PFSK-1 (cell line): ENCODE measurements around the gene ANO10.

Source experiments
- FOXP2 ChIP-seq: optimal IDR thresholded peaks from 2 replicates; pipeline ENCODE3; 2011; ENCODE audit warnings: borderline replicate concordance, control low read depth, inconsistent platforms; ENCODE audit not compliant: insufficient read depth; ENCODE audit errors: extremely low read length, extremely low read depth
- POLR2AphosphoS5 ChIP-seq: IDR thresholded peaks from 2 replicates; pipeline ENCODE4 v1.6.1; 2012; ENCODE audit warnings: low read depth, mild to moderate bottlenecking, control low read depth, low read length, moderate library complexity
- SIN3A ChIP-seq: IDR thresholded peaks from 2 replicates; pipeline ENCODE4 v1.6.1; 2012; ENCODE audit warnings: mild to moderate bottlenecking, low read length, moderate library complexity, borderline replicate concordance; ENCODE audit not compliant: insufficient read depth
- TAF1 ChIP-seq: IDR thresholded peaks from 2 replicates; pipeline ENCODE4 v1.6.1; 2012; ENCODE audit warnings: low read length, control low read depth, borderline replicate concordance; ENCODE audit not compliant: insufficient read depth
- TF ChIP-seq, protein P1 (sequence below), 2 experiments: IDR thresholded peaks; 2 replicates each; pipeline versions ENCODE4 v1.6.1 to v1.8.0; 2011 to 2012; ENCODE audit warnings: low read depth in 2 of 2, low read length in 2 of 2, control low read depth in 1 of 2, inconsistent platforms in 1 of 2, mild to moderate bottlenecking in 1 of 2, moderate library complexity in 1 of 2; ENCODE audit not compliant: insufficient read depth in 1 of 2

The ANO10 gene

DNA sequence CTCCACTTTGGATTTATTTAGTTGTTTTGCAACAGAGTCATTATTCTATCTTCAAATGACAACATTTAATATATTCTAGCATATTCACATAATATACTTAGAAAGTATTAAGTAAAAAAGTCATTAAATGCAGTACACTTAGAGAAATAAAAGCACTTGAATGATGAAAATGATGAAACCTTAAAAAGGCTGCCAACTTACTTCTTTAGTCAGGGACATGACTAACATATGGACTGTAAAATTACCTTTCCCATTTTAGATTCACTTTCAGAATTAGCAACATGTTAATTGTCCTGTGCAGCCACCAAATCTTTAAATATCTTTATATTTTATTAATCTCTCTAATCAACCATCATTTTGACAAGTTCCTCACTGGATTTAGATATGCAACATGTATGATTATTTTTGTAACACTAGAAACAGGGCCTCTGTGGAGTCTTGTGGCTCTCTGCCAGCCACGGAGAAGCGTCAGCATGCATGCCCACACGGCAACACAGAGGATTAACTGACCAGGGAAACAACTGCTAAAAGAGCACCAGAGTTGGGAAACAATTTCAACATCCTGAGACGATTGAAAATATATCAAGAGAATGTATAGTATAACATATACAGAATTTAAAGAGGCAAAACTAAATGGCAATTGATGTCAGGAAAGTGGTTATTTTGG lies 95.7 kb downstream of the ANO10 start:
- no peak for TF ChIP-seq SIN3A
- TF ChIP-seq, protein P1, sequence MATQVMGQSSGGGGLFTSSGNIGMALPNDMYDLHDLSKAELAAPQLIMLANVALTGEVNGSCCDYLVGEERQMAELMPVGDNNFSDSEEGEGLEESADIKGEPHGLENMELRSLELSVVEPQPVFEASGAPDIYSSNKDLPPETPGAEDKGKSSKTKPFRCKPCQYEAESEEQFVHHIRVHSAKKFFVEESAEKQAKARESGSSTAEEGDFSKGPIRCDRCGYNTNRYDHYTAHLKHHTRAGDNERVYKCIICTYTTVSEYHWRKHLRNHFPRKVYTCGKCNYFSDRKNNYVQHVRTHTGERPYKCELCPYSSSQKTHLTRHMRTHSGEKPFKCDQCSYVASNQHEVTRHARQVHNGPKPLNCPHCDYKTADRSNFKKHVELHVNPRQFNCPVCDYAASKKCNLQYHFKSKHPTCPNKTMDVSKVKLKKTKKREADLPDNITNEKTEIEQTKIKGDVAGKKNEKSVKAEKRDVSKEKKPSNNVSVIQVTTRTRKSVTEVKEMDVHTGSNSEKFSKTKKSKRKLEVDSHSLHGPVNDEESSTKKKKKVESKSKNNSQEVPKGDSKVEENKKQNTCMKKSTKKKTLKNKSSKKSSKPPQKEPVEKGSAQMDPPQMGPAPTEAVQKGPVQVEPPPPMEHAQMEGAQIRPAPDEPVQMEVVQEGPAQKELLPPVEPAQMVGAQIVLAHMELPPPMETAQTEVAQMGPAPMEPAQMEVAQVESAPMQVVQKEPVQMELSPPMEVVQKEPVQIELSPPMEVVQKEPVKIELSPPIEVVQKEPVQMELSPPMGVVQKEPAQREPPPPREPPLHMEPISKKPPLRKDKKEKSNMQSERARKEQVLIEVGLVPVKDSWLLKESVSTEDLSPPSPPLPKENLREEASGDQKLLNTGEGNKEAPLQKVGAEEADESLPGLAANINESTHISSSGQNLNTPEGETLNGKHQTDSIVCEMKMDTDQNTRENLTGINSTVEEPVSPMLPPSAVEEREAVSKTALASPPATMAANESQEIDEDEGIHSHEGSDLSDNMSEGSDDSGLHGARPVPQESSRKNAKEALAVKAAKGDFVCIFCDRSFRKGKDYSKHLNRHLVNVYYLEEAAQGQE (IDR thresholded peaks at IDR 0.05; ENCODE audit: insufficient read depth in 1 of 2, low read depth in 2 of 2, low read length in 2 of 2), result no peak
- TF ChIP-seq FOXP2, result no peak
- no peak for TF ChIP-seq POLR2AphosphoS5
- TF ChIP-seq TAF1, result no peak

DNA sequence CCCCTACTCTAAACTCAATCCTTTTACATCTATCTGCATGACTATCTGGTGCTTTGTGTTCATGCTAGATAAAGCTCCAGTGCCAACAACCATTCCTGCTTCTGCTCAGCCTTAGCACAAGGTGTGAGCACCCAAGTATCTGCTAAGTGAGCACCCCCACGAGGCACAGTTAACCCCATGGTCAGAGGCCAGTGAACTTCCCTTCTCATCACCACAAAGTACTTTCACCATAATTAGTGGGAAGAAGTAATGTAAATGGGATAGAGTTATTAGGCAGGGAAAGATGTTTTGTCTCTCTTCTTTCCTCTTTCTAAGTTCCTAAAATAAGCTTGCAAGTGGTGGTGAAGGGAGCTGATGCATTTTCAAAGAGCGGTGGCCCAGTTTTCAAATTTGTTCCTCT lies 96.4 kb downstream of the ANO10 start:
- TF ChIP-seq TAF1, result no peak
- TF ChIP-seq FOXP2, result no peak
- no peak for TF ChIP-seq POLR2AphosphoS5
- TF ChIP-seq, protein P1 (IDR thresholded peaks at IDR 0.05; ENCODE audit: insufficient read depth in 1 of 2, low read depth in 2 of 2, low read length in 2 of 2), result no peak
- TF ChIP-seq SIN3A, result no peak

DNA sequence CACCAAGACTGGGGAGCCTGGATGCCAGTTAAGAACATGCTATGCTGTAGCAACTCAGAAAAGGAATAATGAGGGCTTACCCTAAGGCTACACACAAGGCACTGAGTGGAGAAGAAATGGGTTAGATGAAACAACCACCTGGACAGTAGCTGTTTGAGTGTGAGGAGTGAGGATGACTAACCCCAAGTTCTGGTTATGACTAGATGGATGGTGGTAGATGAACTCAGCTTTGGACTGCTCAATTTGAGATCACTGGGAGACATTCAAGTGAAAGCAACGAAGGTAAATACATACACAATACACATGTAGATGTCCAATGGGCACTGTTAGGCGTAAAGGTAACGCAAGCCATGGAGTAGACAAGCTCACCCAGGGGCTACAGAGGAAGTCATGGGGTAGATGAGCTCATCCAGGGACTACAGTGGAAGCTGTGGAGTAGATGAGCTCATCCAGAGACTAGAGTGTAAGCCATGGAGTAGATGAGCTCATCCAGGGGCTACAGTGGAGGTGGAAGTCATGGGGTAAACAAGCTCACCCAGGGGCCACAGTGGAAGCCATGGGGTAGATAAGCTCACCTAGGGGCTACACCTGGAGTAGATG lies 98.3 kb downstream of the ANO10 start:
- TF ChIP-seq SIN3A, result no peak
- TF ChIP-seq POLR2AphosphoS5, result no peak
- no peak for TF ChIP-seq TAF1
- TF ChIP-seq, protein P1 (IDR thresholded peaks at IDR 0.05; ENCODE audit: insufficient read depth in 1 of 2, low read depth in 2 of 2, low read length in 2 of 2), result no peak
- no peak for TF ChIP-seq FOXP2

DNA sequence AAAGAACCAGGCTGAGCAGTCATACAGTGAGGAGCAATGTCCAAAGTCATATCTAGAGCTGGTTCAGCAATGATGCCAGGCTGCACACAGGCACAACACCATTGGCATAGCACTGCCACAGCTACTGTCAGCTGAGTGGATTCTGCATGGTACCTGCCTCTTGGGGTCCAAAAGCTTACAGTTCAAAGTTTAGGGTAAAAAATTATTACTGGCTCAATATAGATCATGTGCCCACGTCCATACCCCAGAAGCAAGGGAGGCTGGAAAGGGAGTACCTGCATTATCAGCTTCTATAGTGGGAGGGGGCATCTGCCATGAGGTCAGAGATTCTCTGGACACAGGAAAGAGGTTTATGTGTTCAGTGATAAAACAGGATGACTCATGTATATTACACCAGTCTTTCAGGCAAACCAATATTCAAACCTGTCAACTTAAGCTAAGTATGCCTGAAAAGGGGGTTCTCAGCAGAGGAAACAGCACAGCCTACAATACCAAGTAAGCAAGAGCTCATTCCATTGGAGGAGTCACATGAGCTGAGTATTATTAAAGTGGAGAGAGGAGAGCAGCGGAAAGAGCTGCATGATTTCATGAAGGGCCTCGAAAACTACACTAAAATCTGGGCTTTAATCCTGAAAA lies 99.0 kb downstream of the ANO10 start:
- TF ChIP-seq TAF1 (no peak), SIN3A (no peak), POLR2AphosphoS5 (no peak), FOXP2 (no peak)
- TF ChIP-seq, protein P1 (IDR thresholded peaks at IDR 0.05; ENCODE audit: insufficient read depth in 1 of 2, low read depth in 2 of 2, low read length in 2 of 2), result no peak

DNA sequence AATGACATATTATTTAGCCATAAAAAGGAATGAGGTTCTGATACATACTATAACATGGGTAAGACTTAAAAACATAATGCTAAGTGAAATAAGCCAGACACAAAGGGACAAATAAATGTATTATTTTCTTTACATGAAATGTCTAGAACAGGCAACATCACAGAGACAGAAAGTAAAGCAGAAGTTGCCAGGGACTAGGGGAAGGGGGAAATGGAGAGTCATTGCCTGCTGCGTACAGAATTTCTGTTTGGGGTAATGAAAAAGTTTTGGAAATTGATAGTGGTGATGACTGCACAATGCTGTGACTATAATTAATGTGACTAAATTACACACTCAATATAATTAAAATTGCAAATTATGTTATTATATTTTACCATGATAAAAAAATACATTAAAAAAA lies 99.9 kb downstream of the ANO10 start:
- TF ChIP-seq, protein P1 (IDR thresholded peaks at IDR 0.05; ENCODE audit: insufficient read depth in 1 of 2, low read depth in 2 of 2, low read length in 2 of 2), result no peak
- TF ChIP-seq FOXP2, result no peak
- TF ChIP-seq SIN3A, result no peak
- TF ChIP-seq POLR2AphosphoS5, result no peak
- no peak for TF ChIP-seq TAF1
